Fibroblast of skin of left quadriceps (primary cell): Measurements from ENCODE around the gene EVI5.
"Not testable (repeated sequence)": the region's sequence is repeated elsewhere in the genome, so short reads cannot be mapped to it uniquely, and the experiment has no call there.

ENCODE experiments used
- DNase-seq, 2 experiments: peaks; one replicate each; pipeline ENCODE4 v3.0.0-alpha.2; 2013; ENCODE audit warnings: low read depth in 2 of 2

The EVI5 gene

DNA sequence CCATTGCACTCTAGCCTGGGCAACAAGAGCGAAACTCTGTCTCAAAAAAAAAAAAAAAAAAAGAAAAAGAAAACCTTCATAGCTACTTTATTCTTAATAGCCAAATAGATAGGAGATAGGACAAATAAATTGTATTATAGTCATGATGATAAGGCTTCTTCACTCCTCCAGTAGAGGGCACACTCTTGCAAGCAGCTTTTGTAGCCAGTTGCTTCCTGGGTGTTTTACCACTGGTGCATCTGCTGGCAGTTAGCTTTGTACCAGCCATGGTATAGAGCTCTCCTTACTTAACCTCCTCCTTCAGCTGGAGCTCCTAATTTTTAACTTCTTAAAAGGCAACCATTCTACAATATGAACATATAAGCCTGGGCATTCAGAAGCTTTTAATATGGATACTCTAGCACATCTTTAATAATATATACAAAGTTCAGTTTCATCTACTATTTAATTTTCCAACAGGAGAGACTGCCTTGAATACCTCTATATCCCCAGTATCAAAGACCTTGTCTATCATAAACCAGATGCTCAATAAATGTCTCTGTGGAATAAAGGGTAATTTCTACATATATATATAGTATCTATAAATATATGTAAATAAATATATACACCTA, 35.8 kb downstream of the EVI5 start:
- DNase-seq: peak in 1 of 2 experiments; percentile 29

DNA sequence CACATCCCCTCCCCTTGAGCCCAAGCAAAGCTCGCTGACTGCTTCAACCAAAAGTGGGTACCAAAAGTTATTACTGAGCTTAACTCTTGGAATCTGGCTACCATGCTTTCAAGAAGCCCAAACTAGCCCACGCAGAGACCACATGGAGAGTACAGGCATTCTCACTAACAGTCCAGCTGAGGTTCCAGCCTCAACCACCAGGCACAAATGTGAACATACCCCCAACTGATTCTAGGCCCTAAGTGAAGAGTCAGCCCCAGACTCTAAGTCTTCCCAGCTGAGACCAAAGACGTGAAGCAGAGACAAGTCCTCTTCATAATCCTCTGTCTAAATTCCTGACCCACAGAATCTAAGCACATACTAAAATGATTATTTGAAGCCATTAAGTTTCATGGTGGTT, 36.8 kb downstream of the EVI5 start:
- DNase-seq: no peak

DNA sequence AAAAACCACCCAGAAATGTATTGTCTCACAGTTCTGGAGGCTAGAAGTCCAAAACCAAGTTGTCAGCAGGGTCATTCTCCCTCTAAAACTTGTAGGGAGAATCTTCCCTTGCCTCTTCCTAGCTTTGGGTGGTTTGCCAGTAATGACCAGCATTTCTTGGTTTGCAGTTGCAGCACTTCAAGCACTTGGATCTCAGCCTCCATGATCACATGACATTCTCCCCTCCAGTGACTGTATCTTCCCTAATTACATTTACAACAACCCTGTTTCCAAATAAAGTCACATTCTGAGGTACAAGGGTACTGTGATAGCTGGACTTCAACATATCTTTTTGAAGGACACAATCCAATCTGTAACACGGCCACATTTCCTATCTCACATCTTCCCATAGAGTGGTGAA, 37.2 kb downstream of the EVI5 start:
- DNase-seq: no peak

DNA sequence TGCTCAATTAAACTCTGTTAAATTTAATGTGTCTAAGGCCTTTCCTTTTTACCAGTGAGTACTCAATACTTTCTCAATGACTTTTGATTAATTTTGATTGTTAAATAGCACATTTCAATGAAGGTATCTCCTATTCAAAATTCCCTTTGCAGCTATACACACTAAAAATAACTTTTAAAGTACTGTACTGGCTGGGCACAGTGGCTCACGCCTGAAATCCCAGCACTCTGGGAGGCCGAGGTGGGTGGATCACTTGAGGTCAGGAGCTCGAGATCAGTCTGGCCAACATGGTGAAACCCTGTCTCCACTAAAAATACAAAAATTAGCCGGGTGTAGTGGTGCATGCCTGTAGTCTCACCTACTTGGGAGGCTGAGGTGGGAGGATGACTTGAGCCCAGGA, 38.7 kb downstream of the EVI5 start:
- DNase-seq: not testable (repeated sequence)

DNA sequence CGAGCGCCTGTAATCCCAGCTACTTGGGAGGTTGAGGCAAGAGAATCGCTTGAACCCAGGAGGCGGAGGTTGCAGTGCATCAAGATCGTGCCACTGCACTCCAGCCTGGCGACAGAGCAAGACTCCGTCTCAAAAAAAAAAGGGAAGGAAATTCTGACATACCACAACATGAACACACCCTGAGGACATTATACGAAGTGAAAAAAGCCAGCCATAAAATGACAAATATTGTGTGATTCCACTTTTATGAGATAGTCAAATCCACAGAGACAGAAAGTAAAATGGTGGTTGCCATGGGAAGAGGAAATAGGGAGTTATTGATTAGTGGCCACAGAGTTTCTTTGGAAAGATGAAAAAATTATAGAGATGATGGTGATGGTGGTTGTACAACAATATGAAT, 41.7 kb downstream of the EVI5 start:
- no peak for DNase-seq

DNA sequence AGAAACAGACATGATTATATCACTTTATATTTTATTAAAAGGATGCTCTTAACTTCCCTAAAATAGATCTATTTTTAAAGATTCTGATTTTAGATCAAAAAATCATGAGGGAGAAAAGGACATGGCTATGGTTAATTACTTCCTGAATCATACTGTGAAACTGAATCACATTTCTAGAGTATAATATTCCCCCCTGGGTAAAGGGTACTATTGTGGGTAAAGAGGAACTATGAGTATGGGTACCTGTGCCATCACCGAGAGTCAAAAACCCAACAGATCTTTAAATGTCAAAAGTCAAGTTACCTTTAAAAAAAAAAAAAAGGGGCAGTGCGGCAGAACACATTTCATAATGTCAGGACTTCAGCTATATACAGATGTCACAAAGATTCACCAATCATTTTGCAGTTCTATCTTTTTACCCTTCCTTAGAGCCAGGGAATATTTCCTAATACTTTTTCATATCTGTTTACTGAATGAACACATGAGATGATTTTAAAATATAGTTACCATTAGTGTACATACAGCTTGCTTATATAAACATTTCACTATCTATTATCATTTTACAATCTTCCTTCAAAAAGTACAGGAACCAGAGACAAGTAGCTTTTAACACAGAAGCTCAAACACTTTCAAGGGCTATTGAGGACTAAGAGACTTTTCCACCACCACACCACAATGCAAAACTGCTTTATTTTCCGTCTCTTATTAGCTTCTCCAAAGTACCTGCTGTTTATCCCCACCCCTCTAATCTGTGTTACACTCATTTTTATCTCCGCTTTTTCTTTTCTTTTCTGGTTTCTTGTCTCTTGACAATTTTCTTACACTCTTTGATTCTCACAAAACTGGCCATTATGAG, 45.0 kb downstream of the EVI5 start:
- no peak for DNase-seq

DNA sequence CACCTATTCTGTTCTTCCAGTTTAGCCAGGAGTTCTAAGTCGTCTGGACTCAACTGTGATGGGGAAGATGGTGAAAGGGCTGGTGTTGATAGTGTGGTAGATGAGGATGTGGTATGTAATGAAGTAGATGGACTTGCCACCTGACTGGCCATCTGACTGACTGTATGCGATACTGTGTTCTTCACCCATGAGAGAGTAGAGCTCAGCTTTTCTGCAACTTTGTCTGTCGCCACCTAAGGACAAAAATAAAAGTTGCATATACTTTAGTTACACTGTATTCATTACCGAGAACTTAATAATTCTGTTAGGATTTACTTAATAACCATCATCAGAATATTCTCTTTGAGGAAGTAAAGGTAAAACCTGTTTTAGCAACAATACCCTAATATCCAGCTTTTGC, 48.5 kb downstream of the EVI5 start:
- DNase-seq: no peak

DNA sequence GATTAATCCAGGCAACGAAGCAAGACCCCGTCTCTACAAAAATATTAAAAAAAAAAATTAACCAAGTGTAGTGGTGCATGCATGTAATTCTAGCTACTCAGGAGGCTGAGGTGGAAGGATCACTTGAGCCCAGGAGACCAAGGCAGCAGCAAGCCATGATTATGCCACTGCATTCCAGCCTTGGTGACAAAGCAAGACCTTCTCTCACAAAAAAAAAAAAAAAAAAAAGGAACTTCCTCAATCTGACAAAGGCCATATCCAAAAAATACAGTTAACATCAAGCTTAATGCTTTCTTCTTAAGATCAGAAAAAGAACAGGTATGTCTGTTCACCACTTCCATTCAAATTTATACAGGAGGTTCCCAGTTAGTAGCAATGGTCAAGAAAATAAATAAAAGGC, 54.4 kb downstream of the EVI5 start:
- DNase-seq: no peak

DNA sequence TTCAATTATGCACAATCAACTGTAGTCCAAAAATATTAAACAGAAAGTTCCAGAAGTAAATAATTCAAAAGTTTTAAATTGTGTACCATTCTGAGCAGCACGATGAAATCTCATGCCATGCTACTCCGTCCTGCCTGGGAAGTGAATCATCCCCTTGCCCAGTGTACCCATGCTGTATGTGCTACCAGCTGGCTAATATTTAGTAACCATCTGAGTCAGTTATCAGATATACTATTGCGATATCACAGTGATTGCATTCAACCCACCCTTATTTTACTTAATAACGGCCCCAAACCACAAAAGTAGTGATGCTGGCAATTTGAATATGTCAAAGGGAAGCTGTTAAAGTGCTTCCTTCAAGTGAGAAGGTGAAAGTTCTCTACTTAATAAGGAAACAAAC, 56.2 kb downstream of the EVI5 start:
- DNase-seq: no peak

DNA sequence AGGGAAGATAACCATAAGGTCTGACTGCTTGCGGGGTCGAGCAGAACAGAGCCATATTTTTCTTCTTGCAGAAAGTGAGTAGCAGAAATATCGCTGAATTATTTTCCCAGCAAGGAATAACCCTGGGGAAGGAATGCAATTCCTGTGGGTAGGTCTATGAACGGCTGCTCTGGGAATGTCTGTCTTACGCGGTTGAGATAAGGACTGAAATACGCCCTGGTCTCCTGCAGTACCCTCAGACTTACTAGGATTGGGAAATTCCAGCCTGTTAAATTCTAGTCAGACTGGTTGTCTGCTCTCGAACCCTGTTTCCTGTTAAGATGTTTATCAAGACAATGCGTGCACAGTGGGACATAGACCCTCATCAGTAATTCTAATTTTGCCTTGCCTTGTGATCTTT, 61.2 kb downstream of the EVI5 start:
- DNase-seq: not testable (repeated sequence)

DNA sequence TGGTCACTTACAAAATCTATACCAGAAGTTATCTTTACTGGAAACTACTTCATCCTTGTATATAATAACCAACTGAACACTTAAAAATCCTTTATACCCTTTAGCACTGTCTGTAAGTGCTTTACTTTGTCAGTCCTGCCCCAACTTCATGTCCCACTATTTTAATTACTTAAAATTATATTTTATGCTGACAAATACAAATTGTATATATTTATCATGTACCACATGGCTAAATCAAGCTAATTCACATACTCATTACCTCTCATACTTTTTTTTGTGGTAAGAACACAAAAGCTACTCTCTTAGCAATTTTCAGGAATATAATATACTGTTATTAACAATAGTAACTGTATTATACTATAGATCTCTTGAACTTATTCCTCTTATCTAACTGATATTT, 63.0 kb downstream of the EVI5 start:
- DNase-seq: no peak

DNA sequence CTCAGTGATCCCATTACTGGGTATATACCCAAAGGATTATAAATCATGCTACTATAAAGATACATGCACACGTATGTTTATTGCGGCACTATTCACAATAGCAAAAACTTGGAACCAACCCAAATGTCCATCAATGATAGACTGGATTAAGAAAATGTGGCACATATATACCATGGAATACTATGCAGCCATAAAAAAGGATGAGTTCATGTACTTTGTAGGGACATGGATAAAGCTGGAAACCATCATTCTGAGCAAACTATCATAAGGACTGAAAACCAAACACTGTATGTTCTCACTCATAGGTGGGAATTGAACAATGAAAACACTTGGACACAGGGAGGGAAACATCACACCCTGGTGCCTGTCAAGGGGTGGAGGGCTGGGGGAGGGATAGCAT, 63.8 kb downstream of the EVI5 start:
- DNase-seq: not testable (repeated sequence)

DNA sequence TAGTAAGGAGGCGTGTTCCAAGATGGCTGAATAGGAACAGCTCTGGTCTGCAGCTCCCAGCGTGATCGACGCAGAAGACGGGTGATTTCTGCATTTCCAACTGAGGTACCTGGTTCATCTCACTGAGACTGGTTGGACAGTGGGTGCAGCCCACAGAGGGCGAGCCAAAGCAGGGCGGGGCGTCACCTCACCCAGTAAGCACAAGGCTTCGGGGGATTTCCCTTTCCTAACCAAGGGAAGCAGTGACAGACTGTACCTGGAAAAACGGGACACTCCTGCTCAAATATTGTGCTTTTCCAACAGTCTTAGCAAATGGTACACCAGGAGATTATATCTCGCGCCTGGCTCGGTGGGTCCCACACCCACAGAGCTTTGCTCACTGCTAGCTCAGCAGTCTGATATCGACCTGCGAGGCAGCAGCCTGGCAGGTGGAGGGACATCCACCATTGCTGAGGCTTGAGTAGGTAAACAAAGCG, 69.4 kb downstream of the EVI5 start:
- DNase-seq: not testable (repeated sequence)

DNA sequence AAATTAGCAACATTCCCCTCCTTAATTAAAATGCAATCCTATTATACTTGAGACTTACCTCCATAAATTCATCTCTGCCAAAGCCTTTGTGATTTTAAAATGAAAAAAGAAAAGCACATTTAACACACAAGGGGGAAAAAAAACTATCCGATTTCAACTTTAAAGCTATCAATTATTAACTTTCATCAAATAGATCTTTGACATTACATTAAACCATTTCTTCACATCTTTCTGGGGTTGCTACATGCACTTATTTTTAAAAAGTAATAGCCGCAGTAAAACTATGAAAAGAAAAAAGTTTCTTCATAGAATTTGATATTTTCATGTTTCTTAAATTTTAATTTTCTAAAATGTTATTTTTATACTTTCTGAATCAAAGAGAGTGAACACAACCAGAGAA, 71.0 kb downstream of the EVI5 start:
- no peak for DNase-seq

DNA sequence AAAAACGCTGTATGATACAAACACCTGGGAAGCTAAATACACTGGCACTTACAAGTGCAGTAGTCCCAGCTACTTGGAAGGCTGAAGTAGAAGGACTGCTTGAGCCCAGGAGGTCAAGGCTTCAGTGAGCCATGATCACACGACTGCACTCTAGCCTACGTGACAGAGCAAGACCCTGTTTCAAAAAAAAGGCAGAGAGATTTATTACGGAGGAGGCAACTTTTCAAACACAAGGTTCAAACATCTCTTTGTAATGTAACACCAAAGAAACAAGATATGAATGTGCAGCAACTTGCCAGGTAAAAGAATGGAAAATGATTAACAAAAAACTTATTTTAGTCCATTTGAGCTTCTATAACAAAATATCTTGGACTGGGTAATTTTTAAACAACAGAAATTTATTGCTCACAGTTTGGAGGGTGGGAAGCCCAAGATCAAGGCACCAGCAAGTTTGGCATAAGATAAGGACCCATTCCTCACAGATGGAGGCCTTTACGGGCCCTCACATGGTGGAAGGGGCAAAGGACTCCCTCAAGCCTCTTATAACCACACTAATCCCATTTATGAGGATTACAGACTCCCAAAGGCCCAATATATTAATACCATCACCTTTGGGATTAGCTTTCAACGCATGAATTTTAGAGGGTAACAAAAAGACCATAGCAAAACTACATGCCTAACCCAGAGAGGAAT, 73.3 kb downstream of the EVI5 start:
- no peak for DNase-seq

DNA sequence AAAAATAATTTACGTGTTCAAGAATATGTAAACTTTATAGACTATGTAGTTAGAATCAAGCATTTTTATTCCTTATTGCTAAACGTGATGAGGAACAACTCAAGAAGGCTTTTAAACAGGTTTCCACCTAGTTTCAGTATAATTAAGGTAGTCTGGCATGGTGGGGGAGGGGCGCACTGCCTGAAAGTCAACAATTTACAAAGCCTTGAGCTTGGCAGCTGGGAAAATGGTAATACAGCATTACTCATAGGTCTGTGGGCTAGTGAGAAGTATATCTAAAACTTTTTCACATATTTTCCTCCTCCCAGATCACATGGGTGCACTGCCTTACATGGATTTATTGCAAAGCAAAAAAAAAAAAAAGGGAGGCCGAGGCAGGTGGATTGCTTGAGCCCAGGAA, 75.2 kb downstream of the EVI5 start:
- peak; percentile 19 to 21 for DNase-seq

DNA sequence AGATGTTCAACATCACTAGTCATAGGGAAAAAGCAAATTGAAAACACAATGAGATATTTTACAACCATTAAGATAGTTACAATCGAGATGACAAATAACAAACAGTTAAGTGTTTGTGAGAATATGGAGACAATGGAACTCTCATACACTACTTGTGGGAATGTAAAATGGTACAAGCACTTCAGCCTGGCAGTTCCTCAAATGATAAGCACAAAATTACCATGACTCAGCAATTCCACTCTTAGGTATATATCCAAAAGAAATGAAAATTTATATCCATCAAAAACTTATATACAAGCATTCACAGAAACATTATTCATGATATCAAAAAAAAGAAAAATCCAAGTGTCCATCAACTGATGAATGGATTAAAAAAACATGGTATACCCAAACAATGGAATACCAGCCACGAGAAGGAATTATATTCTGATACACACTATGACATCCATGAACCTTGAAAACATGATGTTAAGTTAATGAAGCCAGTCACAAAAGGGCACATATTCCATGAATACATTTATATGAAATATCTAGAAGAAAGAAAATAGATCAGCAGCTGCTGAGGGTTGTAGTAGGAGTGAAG, 76.4 kb downstream of the EVI5 start:
- no peak for DNase-seq

DNA sequence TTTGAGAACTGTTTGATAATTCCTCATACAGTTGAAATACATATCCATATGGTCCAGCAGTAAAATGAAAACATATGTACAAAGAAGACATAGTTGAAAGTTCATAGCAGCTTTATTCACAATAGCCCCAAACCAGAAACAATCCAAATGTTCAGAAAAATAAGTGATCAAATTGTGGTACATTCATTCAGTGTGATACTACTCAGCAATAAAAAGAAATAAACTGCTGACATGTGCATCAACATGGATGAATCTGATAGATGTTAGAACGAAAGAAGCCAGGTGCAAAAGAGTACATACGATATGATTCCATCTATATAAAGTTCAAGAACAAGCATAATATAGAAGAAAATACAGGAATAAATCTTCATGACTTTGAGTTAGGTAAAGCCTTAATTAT, 77.2 kb downstream of the EVI5 start:
- no peak for DNase-seq

DNA sequence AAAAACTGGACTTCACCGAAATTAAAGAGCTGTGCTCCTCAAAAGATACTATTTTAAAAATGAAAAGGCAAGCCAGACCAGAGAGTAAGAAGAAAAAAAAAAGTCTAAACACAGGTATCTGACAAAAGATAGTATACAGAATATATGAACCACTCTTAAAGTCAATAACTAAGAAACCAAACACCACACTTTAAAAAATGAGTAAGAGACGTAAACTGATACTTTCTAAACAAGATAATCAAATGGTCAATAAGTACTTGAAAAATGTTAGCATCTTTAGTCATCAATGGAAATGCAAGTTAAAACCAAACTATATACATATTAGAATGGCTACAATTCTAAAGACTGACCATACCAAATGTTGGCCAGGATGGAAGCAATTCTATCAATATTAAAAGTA, 77.6 kb downstream of the EVI5 start:
- DNase-seq: no peak

DNA sequence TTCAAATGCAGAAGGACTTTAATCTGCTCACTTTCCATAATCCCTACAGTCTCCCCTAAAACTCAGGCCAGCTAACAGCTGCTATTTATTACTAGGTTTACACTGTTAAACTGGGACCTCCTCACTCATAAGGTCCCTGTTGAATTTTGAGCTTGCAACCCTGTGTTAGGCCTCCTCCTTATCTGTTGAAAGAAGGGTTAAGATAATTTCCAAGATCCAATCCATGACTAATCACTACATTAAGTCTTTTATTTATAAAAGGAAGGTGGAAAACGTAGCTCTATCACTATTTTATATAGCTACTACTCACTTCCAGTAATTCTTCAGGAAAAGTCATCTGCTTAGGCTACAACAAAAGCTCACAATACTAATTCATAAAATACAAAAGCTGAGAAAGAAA, 79.5 kb downstream of the EVI5 start:
- no peak for DNase-seq

DNA sequence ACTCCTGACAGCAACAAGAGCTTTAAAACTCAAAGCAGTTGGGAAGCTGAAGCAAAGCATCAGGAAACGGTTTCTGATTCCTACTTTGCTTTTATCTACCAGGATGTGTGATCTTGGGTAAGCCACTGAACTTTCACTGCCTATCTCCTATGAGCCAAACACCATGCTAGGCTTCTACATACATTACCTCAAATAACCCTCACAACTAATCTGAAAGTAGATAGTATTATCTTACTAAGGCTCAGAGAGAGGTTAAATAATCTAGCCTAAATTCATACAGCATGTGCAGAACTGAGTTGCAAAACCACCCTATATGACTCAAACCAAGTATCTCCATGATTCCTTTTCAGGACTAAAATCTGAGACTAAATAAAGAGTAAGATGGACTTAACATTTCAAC, 83.8 kb downstream of the EVI5 start:
- DNase-seq: no peak

DNA sequence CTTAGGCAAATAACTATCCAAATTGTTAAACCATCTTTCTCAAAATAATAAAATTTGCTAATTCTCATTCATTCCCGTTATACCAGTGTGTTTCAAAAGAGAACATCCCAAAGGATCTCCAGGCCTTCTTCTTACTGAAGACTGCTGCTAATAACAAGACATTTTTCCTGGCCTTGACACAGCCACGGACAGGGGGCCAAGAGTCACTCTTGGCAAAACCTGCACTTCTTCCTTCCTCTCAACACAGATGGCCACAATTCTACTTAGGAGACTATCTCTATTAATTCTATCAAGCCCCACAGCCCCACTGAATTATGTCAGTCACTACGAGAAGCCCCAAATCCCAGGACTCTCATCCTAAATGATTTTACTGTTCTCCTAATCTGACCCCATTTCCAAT, 86.0 kb downstream of the EVI5 start:
- DNase-seq: no peak
